ENCODE data around the gene NSG2. TPM values are rescaled to one million over a fixed set of nuclear protein-coding genes. Genes with fewer than 3 reads are reported as not detected.
"Not testable (repeated sequence)": the region's sequence is repeated elsewhere in the genome, so short reads cannot be mapped to it uniquely, and the experiment has no call there.

Gene NSG2
- total RNA-seq, 1 donor from 2014 or later = not detected

- DNase-seq (ENCODE audit: low read depth in 2 of 2) = no peak
These were observed 55.8 kb downstream of the NSG2 start for GRCh38 chr5:174101195-174101730.

- DNase-seq (ENCODE audit: low read depth in 2 of 2) = not testable (repeated sequence)
These were observed 57.1 kb downstream of the NSG2 start for GRCh38 chr5:174102574-174102973.

- no peak for DNase-seq (ENCODE audit: low read depth in 2 of 2)
These were observed 61.6 kb downstream of the NSG2 start for GRCh38 chr5:174106997-174107655.

GRCh38 chr5:174108745-174109144 lies 63.2 kb downstream of the NSG2 start:
- no peak for DNase-seq (ENCODE audit: low read depth in 2 of 2)

GRCh38 chr5:174109698-174110260 lies 64.3 kb downstream of the NSG2 start:
- DNase-seq (ENCODE audit: low read depth in 2 of 2) = no peak

GRCh38 chr5:174110310-174110709 lies 64.8 kb downstream of the NSG2 start:
- DNase-seq (ENCODE audit: low read depth in 2 of 2) = no peak

GRCh38 chr5:174111287-174111973 lies 65.9 kb downstream of the NSG2 start:
- no peak for DNase-seq (ENCODE audit: low read depth in 2 of 2)

GRCh38 chr5:174115226-174115625 lies 69.7 kb downstream of the NSG2 start:
- DNase-seq (ENCODE audit: low read depth in 2 of 2) = no peak

GRCh38 chr5:174118823-174119467 lies 73.4 kb downstream of the NSG2 start:
- no peak for DNase-seq (ENCODE audit: low read depth in 2 of 2)

- DNase-seq (ENCODE audit: low read depth in 2 of 2) = no peak
These were observed 74.0 kb downstream of the NSG2 start for GRCh38 chr5:174119468-174119881.

GRCh38 chr5:174120401-174121005 lies 75.0 kb downstream of the NSG2 start:
- no peak for DNase-seq (ENCODE audit: low read depth in 2 of 2)

GRCh38 chr5:174134545-174134944 lies 89.0 kb downstream of the NSG2 start:
- no peak for DNase-seq (ENCODE audit: low read depth in 2 of 2)

- DNase-seq (ENCODE audit: low read depth in 2 of 2) = no peak
These were observed 94.1 kb downstream of the NSG2 start for GRCh38 chr5:174139623-174140022.

GRCh38 chr5:174140452-174141020 lies 95.0 kb downstream of the NSG2 start:
- no peak for DNase-seq (ENCODE audit: low read depth in 2 of 2)

GRCh38 chr5:174141398-174141797 lies 95.9 kb downstream of the NSG2 start:
- DNase-seq (ENCODE audit: low read depth in 2 of 2) = no peak

- no peak for DNase-seq (ENCODE audit: low read depth in 2 of 2)
These were observed 99.6 kb downstream of the NSG2 start for GRCh38 chr5:174145091-174145490.

GRCh38 chr5:174145821-174146220 lies 100.3 kb downstream of the NSG2 start:
- no peak for DNase-seq (ENCODE audit: low read depth in 2 of 2)

GRCh38 chr5:174146556-174146955 lies 101.0 kb downstream of the NSG2 start:
- DNase-seq (ENCODE audit: low read depth in 2 of 2) = no peak

GRCh38 chr5:174147012-174147411 lies 101.5 kb downstream of the NSG2 start:
- DNase-seq (ENCODE audit: low read depth in 2 of 2) = not testable (repeated sequence)

- no peak for DNase-seq (ENCODE audit: low read depth in 2 of 2)
These were observed 102.0 kb downstream of the NSG2 start for GRCh38 chr5:174147551-174147950.

- no peak for DNase-seq (ENCODE audit: low read depth in 2 of 2)
These were observed 103.2 kb downstream of the NSG2 start for GRCh38 chr5:174148721-174149120.

Data from lung microvascular endothelial cell (primary cell).